ENCODE results near the gene CYB561A3.

Gene CYB561A3

GRCh38 chr11:61307354-61307753 is 54.3 kb downstream of the CYB561A3 start:
- TF ChIP-seq CTCF (IDR thresholded peaks at IDR 0.05; ENCODE audit: low read depth, low read length, missing control alignments) = no peak
- no peak overlapping the region for H3K4me3 ChIP-seq (replicated peaks; ENCODE audit: low read depth, low read length)
- no peak for DNase-seq (ENCODE audit: extremely low read depth, low read depth)

GRCh38 chr11:61306221-61306620 is 55.5 kb downstream of the CYB561A3 start:
- no peak overlapping the region for H3K4me3 ChIP-seq (replicated peaks; ENCODE audit: low read depth, low read length)
- DNase-seq (ENCODE audit: extremely low read depth, low read depth) = no peak
- TF ChIP-seq CTCF (IDR thresholded peaks at IDR 0.05; ENCODE audit: low read depth, low read length, missing control alignments) = no peak

GRCh38 chr11:61305417-61305816 is 56.3 kb downstream of the CYB561A3 start:
- DNase-seq (ENCODE audit: extremely low read depth, low read depth) = no peak
- TF ChIP-seq CTCF (IDR thresholded peaks at IDR 0.05; ENCODE audit: low read depth, low read length, missing control alignments) = no peak
- no peak overlapping the region for H3K4me3 ChIP-seq (replicated peaks; ENCODE audit: low read depth, low read length)

GRCh38 chr11:61303725-61304124 is 58.0 kb downstream of the CYB561A3 start:
- no peak for DNase-seq (ENCODE audit: extremely low read depth, low read depth)
- no peak for TF ChIP-seq CTCF (IDR thresholded peaks at IDR 0.05; ENCODE audit: low read depth, low read length, missing control alignments)
- no peak overlapping the region for H3K4me3 ChIP-seq (replicated peaks; ENCODE audit: low read depth, low read length)

GRCh38 chr11:61302550-61302949 is 59.1 kb downstream of the CYB561A3 start:
- TF ChIP-seq CTCF (IDR thresholded peaks at IDR 0.05; ENCODE audit: low read depth, low read length, missing control alignments) = no peak
- no peak overlapping the region for H3K4me3 ChIP-seq (replicated peaks; ENCODE audit: low read depth, low read length)
- no peak for DNase-seq (ENCODE audit: extremely low read depth, low read depth)

Measured in HFF-Myc (cell line).